ENCODE measurements around the gene AQP7.
"Not testable (repeated sequence)": the region's sequence is repeated elsewhere in the genome, so short reads cannot be mapped to it uniquely, and the experiment has no call there.

The AQP7 gene

DNA sequence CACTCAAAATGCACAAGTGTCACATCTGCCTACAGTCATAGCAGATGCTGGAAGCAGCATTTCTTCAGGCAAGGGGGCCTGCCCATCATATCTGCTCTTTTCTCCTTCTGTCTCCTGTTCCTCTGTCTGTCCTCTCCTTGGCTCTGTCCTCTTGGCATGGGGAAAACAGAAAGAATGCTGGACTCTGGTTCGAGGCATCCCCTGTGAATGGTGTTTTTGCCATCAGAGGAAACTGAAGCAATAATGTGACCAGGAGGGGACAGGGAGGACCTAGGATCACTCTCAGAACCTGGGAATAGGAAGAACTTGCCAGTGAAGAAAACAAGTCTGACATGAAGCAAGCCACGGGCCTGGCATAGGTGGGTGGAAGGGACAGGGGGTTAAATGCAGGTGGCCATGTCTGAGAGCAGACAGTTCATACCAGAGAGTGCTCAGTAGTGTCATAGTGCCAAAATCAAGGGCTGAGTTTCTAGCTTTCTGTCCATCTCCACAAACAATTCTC is 35.3 kb downstream of the AQP7 start:
- no peak for DNase-seq

DNA sequence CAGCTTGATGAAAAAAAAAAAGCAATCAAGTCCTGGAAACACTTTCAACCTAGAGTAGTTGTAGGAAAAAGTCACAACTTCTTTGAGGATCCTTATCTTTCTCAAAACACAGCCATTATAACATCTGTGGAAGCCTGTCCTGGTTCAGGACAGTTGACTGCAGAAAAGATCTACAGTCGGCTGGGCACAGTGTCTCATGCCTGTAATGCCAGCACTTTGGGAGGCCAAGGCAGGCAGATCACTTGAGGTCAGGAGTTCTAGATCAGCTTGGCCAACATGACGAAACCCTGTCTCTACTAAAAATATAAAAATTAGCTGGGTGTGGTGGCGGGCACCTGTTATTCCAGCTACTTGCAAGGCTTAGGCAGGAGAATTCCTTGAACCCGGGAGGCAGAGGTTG is 37.6 kb downstream of the AQP7 start:
- not testable (repeated sequence) for DNase-seq

DNA sequence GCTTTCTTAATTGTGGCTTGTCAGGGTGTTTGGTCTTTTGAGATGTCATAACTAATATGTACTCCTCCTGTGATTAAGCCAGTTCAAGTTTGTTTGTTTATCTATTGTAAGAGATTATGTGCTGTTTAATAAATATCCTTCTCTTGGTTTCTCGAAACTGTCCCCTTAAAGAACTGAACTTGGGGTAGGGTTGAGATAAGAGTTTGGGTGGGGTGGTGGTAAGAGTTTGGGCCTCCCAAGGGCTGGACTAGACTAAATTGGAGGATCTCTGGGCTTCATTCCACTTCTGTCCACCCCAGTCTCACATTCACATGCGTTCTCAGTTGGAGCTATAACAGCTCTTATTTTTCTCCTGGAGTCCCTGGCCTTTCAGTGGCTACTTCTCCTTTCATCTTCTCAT is 38.2 kb downstream of the AQP7 start:
- DNase-seq, result no peak

DNA sequence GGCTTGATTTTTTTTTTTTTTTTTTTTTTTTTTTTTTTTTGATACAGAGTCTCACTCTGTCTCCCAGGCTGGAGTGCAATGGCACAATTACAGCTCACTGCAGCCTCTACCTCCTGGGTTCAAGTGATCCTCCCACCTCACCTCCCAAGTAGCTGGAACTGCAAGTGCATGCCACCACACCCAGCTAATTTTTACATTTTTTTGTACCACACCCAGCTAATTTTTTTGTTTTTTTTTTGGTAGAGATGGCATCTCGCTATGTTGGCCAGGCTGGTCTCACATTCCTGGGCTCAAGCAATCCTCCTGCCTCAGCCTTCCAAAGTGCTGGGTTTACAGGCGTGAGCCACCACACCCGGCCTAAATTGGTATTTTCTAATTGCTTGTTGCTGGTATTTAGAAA is 43.7 kb downstream of the AQP7 start:
- DNase-seq, result not testable (repeated sequence)

DNA sequence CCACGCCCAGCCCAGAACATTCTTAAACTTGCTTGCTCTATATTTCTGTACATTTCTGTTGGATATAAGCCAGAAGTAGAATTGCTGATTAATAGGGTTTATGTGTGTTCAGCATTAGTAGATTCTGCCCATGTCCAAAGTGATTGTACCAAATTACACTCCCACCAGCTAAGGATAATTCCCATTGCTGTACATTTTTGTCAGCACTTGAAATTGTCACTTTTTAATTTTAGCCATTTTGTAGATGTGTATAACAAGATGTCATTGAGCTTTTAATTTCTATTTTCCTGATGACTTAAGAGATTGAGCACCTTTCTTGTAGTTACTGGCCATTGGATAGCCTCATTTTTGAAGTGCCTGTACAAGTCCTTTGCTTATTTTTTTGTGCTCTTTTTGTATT is 46.4 kb downstream of the AQP7 start:
- no peak for DNase-seq

DNA sequence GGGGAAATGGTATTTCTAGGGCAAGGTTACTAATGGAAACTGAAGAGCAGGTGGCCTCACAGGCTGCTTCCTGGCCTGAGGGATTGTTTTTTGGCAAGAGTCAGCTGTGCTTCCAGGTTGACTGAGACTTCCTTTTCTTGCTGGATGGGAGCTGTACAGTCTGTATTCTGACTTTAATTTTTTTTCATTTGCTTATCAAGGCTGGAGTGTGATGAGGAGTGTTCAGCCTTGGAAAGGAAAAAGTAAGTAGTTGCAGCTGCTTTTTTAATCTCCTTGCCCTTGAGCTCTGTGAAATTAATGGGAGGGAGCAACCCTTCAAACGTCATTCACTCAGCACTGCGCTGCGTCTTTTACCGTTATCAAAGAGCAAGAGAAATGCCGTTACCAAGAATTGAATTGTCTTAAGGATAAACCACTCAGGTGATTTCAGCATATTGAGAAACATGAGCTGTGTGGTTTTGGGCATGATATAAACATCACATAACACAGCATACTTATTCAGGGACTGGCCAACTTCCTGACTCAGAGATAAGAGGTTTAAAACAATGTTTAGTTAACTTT is 47.6 kb downstream of the AQP7 start:
- no peak for DNase-seq

DNA sequence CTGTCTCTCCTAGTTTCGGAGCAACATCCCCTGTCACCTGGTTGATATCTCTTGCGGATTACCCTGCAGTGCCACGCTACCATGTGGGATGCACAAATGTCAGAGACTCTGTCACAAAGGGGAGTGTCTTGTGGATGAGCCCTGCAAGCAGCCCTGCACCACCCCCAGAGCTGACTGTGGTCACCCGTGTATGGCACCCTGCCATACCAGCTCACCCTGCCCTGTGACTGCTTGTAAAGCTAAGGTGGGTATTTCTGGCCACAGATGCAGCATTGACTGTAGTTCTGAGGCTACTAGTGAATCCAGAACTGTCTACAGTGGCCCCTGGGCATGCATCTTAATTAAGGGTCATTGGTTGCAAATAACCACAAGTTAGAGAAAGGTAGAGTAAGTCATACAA is 50.8 kb downstream of the AQP7 start:
- no peak for DNase-seq

DNA sequence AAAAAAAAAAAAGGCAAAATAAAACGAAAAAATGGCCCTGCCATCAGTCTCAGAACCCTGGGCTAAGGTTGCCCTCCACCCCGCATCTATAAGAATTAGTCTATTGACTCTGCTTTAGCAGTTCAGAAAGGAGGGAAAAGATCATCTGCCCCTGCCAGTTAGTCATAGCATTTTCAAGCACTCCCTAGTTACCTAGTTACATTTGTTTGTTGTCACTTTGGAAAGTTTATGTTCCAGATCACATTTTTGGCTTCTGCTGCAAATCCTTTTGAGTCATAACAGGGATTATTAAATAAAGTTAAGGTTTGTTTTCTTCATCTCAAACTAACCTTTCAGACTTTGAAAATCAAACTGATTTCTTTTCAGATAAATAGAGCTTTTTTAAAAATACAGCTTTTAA is 52.1 kb downstream of the AQP7 start:
- DNase-seq, result no peak

DNA sequence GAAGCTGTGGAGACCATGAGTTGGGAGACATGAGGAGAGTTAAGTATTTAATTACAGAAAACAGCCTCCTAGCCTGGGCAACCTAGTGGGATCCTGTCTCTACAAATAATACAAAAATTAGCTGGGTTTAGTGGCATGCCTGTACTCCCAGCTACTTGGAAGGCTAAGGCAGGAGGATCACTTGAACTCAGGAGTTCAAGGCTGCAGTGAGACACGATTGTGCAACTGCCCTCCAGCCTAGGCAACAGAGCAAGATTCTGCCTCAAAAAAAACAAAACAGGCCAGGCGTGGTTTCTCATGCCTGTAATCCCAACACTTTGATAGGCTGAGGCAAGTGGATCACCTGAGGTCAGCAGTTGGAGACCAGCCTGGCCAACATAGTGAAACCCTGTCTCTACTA is 52.6 kb downstream of the AQP7 start:
- no peak for DNase-seq

DNA sequence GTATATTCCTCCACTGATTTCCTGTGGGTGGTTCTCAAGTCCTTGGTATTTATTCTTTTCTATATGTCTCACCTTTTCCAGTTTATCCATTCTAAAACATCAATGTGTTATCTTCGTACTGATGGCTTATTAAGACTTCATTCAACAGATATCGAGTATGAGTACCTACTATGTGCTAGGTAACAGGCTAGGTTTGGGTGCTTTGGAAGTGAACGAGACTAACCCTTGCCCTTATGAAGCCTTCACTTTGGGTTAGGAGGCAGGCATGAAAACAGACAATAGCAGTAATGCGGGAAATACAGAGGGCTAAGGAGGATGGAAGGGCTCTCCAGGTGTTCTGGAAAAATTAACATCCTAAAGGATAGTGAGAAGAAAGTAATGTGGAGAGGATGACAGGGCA is 53.4 kb downstream of the AQP7 start:
- DNase-seq, result no peak

DNA sequence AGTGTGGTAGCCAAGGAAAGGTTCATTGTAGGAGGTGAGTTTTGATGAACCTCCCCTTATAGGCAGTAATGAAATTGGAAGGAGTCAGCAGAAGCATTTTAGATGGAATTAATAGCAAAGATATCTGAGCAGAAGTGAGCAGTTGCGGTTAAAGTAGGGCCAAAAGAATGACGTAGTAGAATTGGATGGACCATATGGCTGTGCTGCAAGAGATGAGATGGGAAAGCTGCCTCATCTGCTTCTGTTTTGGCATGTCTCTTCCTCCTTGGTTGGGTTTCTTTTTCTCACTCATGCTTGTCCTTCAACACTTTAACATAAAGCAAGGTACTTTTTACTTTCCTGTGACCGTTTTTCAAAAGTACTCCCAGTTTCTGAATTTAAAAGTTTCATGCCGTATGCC is 55.8 kb downstream of the AQP7 start:
- DNase-seq, result no peak

DNA sequence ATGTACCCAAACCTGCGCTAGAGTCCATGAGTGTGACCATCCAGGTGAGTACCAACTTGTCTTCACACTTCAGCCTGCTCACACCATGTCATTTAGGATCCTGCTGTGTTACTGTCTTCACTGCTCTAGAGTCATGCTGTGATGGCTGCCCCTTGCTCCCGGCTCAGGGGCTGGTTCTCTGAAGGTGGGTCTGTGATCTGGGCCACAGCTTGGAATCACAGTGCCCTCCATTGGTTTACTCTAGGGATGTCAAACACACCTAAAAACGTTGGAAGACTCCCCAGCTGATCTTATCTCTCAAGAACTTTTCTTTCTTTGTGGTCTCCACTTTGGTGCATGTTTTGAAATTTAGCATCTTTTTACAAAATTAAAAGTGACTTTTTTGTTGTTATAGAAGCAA is 58.2 kb downstream of the AQP7 start:
- DNase-seq, result no peak

DNA sequence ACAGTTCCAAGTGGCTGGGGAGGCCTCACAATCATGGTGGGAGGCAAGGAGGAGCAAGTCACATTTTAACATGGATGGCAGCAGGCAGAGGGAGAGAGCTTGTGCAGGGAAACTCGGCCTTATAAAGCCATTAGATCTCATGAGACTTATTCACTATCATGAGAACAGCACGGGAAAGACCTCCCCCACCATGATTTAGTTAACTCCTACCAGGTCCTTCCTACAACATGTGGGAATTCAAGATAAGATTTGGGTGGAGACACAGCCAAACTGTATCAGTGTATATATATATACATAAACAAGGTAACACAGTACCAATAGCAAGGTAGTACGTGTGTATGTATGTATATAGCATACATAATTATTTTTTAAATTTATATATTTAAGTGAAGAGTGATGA is 61.2 kb downstream of the AQP7 start:
- DNase-seq, result no peak

DNA sequence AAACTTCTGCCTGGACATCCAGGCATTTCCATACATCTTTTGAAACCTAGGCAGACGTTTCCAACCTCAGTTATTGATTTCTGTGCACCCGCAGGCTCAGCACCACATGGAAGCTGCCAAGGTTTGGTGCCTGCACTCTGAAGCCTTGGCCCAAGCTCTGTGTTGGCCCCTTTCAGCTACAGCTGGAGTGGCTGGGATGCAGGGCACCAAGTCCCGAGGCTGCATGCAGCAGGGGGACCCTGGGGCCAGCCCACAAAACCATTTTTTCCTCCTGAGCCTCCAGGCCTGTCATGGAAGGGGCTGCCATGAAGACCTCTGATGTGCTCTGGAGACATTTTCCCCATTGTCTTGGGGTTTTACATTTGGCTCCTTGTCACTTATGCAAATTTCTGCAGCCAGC is 62.2 kb downstream of the AQP7 start:
- no peak for DNase-seq

All from activated CD8-positive, alpha-beta memory T cell treated with anti-CD3 and anti-CD28 coated beads, Interleukin-2, amount 50 U/mL, for 4 hours (primary cell).